HG03558 (cell line): ENCODE measurements around the gene TCFL5.

ENCODE experiments used
- ATAC-seq: cut with Tn5 transposase; IDR thresholded peaks from one replicate; pipeline ENCODE4 v1.9.1; 2021; ENCODE audit warnings: moderate number of reproducible peaks; ENCODE audit not compliant: unreplicated experiment; ENCODE audit errors: extremely low read depth

Gene TCFL5

GRCh38 chr20:62897666-62898065 is 36.0 kb upstream of the TCFL5 start:
- no peak for ATAC-seq

GRCh38 chr20:62896526-62896925 is 34.9 kb upstream of the TCFL5 start:
- no peak for ATAC-seq

DNA sequence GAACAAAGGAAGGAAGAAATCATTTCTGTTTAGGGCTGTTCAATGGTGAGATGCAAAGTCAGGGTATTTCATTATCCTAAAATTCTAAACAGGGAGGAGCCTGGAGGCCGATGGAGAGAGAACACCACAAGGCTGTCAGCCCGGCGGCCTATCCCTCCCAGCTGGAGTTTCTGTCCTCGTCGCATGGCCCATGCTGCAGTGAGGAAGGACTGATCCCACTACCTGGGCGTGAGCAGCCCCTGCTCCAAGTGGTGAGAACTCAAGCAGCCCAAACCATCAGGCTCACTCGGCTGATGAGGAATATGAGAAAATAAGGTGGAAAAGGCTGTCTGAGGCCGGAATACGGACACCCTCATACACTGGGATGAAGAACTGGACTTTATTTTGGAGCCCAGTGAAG is 33.9 kb upstream of the TCFL5 start:
- ATAC-seq = no peak

DNA sequence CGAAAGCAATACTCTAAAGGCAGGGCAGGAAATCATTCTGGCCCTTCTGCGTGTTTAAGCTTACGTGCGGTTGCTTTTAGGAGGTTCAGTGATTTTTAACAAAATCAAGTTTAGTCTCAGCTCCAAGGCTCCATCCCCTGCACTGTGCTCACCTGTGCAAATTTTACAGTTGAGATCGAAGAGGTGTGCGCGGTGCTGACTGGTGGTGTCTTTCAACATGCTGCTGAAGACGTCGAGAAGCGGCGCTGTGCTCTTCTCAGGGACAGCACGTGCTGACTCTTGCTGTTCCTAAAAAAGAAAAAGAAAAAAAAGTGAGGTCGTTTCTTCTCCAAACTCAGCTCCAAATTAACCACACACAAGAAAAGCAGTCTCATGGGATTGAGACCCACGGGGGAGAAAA is 32.6 kb upstream of the TCFL5 start:
- ATAC-seq = no peak

DNA sequence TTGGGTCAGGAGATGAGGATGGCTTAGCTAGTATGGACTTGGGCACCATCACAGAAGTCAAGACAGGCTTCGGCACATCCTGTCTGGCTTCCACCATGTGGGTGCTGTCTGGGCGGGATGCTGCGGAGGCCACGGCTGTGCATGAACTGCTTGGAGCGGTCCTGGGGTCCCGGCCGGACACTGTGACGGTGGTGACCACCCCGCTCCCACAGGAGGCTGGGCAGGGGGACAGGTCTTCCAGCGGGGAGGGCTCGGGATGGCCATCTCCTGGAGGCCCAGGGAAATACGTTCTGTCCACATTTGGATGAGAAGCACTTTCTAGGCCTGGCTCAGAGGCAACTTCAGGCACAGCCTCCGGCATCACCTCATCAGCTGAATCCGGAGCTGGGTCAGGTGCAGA is 32.1 kb upstream of the TCFL5 start:
- no peak for ATAC-seq

DNA sequence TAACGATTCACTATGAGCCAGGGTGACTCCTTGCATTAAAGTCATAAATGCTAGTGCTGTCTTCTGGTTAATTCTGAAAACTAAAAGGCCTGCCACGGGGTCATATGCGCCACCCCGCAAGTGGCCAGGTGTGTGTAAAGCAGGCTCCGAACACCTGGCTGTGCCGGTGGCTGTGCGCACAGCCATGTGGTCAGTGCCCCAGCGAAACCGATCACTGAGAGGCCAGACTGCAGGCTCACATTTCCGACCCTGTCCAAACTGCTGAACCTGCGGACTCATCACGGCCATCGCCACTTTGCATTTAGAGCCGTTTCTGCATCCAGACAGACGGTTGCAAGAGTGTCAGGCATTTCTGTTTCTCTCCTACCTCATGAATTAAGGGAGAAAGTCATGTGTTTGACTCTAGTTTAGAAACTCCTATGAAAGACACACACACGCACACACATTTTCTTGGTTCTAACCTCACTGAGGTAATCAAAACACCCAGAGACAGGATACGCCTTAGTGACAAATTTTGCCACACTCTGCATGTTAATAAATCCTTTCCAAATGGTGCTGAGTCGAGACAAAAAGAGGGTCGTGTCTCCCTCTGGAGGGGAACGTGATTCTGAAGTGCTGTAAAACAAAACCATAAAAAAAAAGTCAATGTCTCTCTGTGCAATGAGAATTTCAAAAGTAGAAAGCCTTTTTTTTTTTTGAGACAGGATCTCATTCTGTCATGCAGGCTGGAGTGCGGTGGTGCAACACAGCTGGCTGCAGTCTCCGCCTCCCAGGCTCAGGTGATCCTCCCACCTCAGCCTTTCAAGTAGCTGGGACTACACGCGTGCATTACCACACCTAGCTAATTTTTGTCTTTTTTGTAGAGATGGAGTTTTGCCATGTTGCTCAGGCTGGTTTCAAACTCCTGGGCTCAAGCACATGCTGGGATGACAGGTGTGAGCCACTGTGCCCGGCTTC is 31.0 kb upstream of the TCFL5 start:
- ATAC-seq = no peak

- ATAC-seq = no peak
These were observed 29.5 kb upstream of the TCFL5 start for GRCh38 chr20:62891111-62891510.

GRCh38 chr20:62890444-62890843 is 28.8 kb upstream of the TCFL5 start:
- no peak for ATAC-seq

DNA sequence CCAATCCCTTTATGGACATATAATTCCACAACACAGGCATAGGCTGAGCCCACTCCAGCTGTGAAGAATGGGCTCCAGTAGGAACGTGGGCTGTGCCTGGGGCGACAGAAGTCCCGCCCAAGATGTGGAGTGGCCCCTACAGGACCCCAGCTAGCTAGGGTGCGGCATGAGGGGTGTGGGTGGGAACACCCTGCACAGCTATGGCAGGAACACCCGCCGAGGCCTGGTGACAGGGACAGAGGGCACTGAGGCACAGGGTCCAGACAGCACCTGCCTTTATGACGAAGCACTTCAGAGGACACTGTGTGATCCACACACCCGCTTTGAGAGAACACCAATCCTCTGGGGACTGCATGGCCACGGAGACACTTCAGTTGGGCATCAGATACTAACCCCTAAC is 28.2 kb upstream of the TCFL5 start:
- ATAC-seq = no peak

DNA sequence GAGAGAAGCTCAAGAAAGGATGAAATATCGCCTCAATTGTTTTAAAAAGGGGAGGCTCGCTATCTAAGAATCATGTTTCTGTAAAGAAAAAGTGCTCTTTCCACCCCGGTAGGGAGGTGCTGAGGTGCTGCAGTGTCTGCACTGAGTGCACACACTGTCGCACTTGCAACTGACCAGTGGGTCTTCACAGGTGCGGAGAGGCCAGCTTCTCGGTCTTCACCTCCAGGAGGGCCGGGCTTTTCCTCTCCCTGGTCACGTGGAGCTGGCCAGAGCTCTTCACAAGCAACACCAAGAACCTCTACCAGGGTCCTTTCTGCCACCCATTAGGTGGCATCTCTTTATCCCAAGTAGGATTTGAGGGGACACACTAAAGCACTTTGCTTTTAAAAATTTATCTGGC is 27.8 kb upstream of the TCFL5 start:
- ATAC-seq = no peak

DNA sequence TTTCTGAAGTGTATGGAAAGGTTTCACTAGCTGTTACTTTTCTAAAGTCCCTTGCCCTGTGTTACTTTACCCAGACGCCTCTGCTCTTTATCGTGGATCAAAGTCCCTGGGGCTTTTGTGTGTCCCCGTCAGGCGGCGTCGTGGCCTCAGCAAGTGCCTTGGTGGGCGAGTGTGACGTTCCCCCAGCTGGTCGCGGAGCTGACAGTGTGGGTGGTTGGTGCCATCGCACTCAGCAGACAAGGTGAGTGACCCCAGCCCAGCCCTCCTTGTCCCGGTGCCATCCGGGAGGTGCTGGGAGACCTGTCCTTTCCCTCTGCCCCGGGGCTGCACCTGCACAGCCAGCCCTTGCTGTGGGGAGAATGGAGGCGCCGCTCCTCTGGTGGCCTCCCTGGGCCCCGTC is 27.3 kb upstream of the TCFL5 start:
- ATAC-seq = no peak

DNA sequence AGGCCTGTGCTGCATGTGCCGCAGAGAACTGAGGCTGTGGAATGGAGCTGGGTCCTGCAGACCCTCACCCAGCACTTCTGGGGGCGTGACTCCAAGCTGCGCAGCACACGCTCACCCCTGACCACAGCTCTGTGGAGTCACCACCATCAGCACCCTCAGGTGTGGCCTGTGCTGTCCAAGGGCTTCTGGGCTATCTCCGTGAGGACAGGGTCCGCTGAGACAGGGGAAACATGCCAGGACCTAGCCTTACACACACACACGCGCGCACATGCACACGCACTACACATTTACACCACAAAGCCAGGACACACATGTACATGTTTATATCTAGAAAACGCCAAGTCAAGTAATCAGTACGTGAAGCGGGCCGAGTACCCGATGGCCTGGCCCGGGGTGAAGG is 26.8 kb upstream of the TCFL5 start:
- no peak for ATAC-seq

GRCh38 chr20:62887860-62888239 is 26.2 kb upstream of the TCFL5 start:
- no peak for ATAC-seq

DNA sequence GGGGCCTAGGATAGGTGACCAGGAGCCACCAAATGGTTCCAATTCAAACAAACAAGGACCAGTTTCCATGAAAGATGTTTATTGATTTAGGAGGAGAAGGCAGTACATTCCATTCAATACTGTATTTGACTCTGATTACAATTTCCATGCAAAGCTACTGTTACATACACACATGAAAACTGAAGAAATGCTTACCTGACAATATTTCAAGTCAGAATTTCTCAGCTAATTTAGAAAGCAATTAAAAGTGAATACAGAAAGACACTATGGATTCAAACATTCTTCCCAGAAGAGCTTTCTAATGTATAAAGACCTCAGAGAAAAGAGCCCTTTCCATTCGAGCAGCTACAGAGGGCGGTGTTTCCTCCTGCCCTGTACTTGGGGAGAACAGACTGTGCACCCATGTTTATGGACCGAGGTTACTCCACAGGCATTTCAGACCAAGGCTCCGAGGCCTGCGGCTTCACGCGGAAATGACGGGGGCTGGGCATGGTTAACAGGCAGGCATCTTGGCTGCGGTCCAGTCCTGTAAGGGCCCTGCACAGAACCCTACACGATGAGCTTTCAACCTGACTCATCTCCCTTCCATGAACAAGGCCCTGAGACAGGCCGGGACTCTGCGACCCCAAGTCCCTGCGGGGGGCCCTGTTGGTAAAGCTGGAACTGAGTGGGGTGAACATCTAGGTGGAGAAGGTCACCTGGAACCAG is 25.7 kb upstream of the TCFL5 start:
- no peak for ATAC-seq

- ATAC-seq = no peak
These were observed 25.1 kb upstream of the TCFL5 start for GRCh38 chr20:62886709-62887058.

- ATAC-seq = no peak
These were observed 24.5 kb upstream of the TCFL5 start for GRCh38 chr20:62885896-62886708.

DNA sequence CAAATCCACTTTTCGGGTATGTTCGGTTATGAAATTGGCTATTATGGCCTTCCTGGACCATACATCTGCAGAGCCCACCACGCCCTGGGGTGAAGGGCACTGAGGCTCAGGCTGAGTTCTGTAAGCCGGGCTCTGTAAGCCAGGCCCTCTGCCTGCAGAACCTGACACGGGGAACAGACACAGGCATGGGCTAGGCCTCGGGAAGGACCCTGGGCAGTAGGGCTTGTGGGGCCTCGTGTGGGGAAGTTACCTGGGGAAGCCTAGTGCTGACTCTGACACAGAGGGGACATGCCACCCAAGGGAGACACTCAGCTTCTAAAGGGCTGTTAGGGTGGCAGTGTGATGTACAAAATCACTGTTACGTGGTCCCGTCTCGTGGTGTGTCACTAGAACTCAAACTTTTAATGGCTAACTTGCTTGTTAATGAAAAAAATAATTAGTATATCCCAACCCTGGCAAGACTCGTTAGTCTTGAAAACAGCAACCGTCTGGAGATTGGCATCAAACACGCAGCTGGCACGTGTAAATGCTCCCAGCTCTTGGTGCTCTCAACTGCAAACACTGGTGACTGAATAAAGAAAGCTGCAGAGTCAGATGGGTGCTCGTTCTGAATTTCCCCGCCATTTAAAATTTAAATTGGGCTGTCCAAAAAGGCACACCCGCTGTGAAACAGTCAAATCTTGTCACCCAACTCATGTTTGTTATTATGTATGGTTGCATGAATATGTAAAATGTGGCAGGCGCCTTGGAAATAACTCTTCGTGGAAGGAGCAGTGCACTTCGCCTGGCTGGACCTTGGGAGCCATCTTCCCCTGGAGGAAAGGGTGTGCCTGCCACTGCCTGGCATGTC is 23.6 kb upstream of the TCFL5 start:
- ATAC-seq = no peak

DNA sequence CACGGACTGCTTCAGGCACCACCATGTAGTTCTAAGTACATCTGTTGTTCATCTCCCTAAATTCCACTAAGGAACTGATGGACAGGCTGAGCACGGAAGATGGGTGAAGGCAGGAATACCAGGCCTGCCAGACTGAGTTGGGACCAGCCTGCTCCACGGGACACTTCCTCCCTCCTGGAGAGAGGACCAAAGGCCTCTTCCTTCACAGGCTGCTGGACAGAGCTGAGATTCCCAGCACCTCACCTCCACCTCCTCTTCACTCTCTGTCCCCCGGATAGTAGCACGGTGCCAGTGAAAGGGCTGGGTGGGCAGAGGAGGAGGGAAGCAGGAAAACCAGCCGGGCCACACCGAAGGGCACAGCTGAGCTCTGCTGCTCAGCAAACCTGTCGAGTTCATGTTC is 22.9 kb upstream of the TCFL5 start:
- ATAC-seq = no peak

GRCh38 chr20:62882426-62882825 is 20.8 kb upstream of the TCFL5 start:
- no peak for ATAC-seq
